ENCODE results near the gene GABRB3.

GRCh38 chr15:26624128-26624527, 148.7 kb downstream of the GABRB3 start:
- TF ChIP-seq CTCF (IDR thresholded peaks at IDR 0.05; ENCODE audit: low read depth, low read length, missing input control) (no peak), SP1 (IDR thresholded peaks at IDR 0.05) (no peak), REST (IDR thresholded peaks at IDR 0.05) (no peak), YY1 (IDR thresholded peaks at IDR 0.05) (no peak), JUND (IDR thresholded peaks at IDR 0.05) (no peak), TAF1 (conservative IDR thresholded peaks at IDR 0.05) (no peak), RXRA (IDR thresholded peaks at IDR 0.05) (no peak), EGR1 (IDR thresholded peaks at IDR 0.05; ENCODE audit: low read depth in 2 of 2) (no peak), MAX (IDR thresholded peaks at IDR 0.05) (no peak), GABPA (IDR thresholded peaks at IDR 0.05 in 1 of 2, conservative IDR thresholded peaks at IDR 0.05 in 1 of 2) (no peak), FOXA2 (IDR thresholded peaks at IDR 0.05) (no peak), ZBTB33 (IDR thresholded peaks at IDR 0.05) (no peak), RAD21 (IDR thresholded peaks at IDR 0.05) (no peak), HNF4G (IDR thresholded peaks at IDR 0.05) (no peak)
